Adrenal gland (tissue), 12 donors: Measurements from ENCODE around the gene MRC1. TPM values are rescaled to one million over a fixed set of nuclear protein-coding genes. Genes with fewer than 3 reads are reported as not detected.

Experiments
- DNase-seq, 7 donors: peaks; one replicate each; pipeline ENCODE4 v3.0.0-alpha.2; 2019 to 2020
- H3K27ac ChIP-seq, 5 donors: fragments of 200-600 bp; sonication (generic) in 4 of 5; 1 replicate in 3 of 5; 2 replicates in 2 of 5; pipeline versions ENCODE4 v1.5.1 to v1.8.0; 2016 to 2020; ENCODE audit warnings: mild to moderate bottlenecking in 1 of 5
- H3K27me3 ChIP-seq: fragments of 200-600 bp; 2 replicates; pipeline ENCODE4 v1.8.0; 2021
- H3K36me3 ChIP-seq, 2 donors: fragments of 200-600 bp; replicated peaks in 1 of 2; 1 replicate in 1 of 2; 2 replicates in 1 of 2; pipeline versions ENCODE4 v1.5.1 to v1.8.0; 2018 to 2022
- H3K4me1 ChIP-seq, 2 donors: fragments of 200-600 bp; replicated peaks in 1 of 2; 1 replicate in 1 of 2; 2 replicates in 1 of 2; pipeline versions ENCODE4 v1.5.1 to v1.8.0; 2018 to 2021
- H3K4me3 ChIP-seq, 4 donors: fragments of 200-600 bp; sonication (generic) in 3 of 4; one replicate each; pipeline ENCODE4 v1.5.1; 2016 to 2018
- H3K9me3 ChIP-seq, 3 donors: fragments of 200-600 bp; sonication (generic) in 1 of 3; replicated peaks in 1 of 3; 1 replicate in 2 of 3; 2 replicates in 1 of 3; pipeline versions ENCODE4 v1.5.1 to v1.8.0; 2016 to 2021
- POLR2A ChIP-seq, 2 donors: fragments of 450-650 bp; IDR thresholded peaks; one replicate each; pipeline ENCODE4 v1.6.1; 2017; ENCODE audit warnings: antibody characterized with exemption in 2 of 2, mild to moderate bottlenecking in 2 of 2, moderate library complexity in 1 of 2
- whole genome bisulfite sequencing, 4 donors: extraction: QIAGEN DNeasy Blood & Tissue Kit in 2 of 4; methylation state at CpG; one replicate each; pipeline versions ENCODE4 v1.1.5 to v1.1.7; 2013 to 2017; 5-methylcytosine and 5-hydroxymethylcytosine counted together
- intact Hi-C, 2 donors: fragments of 100-400 bp; cut with DNase I; formaldehyde crosslinking; loops; one replicate each; pipeline versions ENCODE4 v1.14.1 to v1.15.0; 2022 to 2023
- polyA plus RNA-seq, 3 donors: library from polyadenylated mRNA; stranded (reverse); fragments of 200-250 nt in 2 of 3; fragments of 350-450 nt in 1 of 3; fragmentation: Illumina TruSeq in 1 of 3; extraction: RNeasy Lipid Tissue Mini Kit (QIAGEN cat#74804) in 1 of 3; gene quantifications; one replicate each; pipeline ENCODE4 v1.2.3, GENCODE V29; 2013 to 2014
- total RNA-seq, 9 donors: library from RNA; depleted of rRNA in 4 of 9; stranded (reverse); fragments of >200 nt in 4 of 9; fragments of 120-200 nt in 1 of 9; fragmentation: NEBNext Ultra II Directional in 1 of 9; extraction: Animal tissue kit (Norgen Biotek cat#: 25700) in 1 of 9; gene quantifications; one replicate each; pipeline versions ENCODE4 v1.1.0 to v1.2.4, GENCODE V29; 2013 to 2023
- TF ChIP-seq, protein P1 (sequence below), 6 experiments: fragments of 450-650 bp in 4 of 6; fragments of 200-600 bp in 2 of 6; sonication (generic) in 1 of 6; IDR thresholded peaks; 1 replicate in 5 of 6; 2 replicates in 1 of 6; pipeline versions ENCODE4 v1.5.1 to v1.8.0; 2016 to 2021; ENCODE audit warnings: antibody characterized with exemption in 6 of 6, mild to moderate bottlenecking in 2 of 6, moderate library complexity in 1 of 6
- donor health status: healthy with polysubstance abuse.
- donor health status: Bipolar disorder and iron deficiency.
- donor health status: DM: yes; HTN: yes; CAD: no.
- donor health status: DM: no; HTN: no; CAD: no.
- donor health status: DM: no; HTN: no; CAD: no.
- donor health status: DM: yes; HTN: yes; CAD: no.

Gene MRC1
- total and polyA plus RNA-seq, 12 donors = 9.9 to 153 (median 85.0) TPM

GRCh38 chr10:17877121-17877520 is 68.0 kb downstream of the MRC1 start:
- no peak overlapping the region for H3K4me3 ChIP-seq
- H3K4me1 ChIP-seq = no peaks in the 10 kb centered on the region
- TF ChIP-seq, protein P1, sequence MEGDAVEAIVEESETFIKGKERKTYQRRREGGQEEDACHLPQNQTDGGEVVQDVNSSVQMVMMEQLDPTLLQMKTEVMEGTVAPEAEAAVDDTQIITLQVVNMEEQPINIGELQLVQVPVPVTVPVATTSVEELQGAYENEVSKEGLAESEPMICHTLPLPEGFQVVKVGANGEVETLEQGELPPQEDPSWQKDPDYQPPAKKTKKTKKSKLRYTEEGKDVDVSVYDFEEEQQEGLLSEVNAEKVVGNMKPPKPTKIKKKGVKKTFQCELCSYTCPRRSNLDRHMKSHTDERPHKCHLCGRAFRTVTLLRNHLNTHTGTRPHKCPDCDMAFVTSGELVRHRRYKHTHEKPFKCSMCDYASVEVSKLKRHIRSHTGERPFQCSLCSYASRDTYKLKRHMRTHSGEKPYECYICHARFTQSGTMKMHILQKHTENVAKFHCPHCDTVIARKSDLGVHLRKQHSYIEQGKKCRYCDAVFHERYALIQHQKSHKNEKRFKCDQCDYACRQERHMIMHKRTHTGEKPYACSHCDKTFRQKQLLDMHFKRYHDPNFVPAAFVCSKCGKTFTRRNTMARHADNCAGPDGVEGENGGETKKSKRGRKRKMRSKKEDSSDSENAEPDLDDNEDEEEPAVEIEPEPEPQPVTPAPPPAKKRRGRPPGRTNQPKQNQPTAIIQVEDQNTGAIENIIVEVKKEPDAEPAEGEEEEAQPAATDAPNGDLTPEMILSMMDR (IDR thresholded peaks at IDR 0.05) = no peak
- no peak for TF ChIP-seq POLR2A (IDR thresholded peaks at IDR 0.05)
- H3K36me3 ChIP-seq = peaks cover 0 to 4% of the 10 kb centered on the region in 2 donors
- H3K27me3 ChIP-seq = no peaks in the 10 kb centered on the region
- H3K27ac ChIP-seq = no peak overlapping the region
- H3K9me3 ChIP-seq = no peaks in the 10 kb centered on the region
- no peak for DNase-seq
- intact Hi-C loops = no loop called here

- H3K9me3 ChIP-seq = no peaks in the 10 kb centered on the region
- whole genome bisulfite sequencing, 4 donors = 73 to 81% (median 77%) methylated on average over 5 of the region's 5 CpGs
- H3K4me3 ChIP-seq = no peak overlapping the region
- H3K27ac ChIP-seq = no peak overlapping the region
- H3K36me3 ChIP-seq = peaks cover 0 to 4% of the 10 kb centered on the region in 2 donors
- no peak for TF ChIP-seq POLR2A (IDR thresholded peaks at IDR 0.05)
- TF ChIP-seq, protein P1 (IDR thresholded peaks at IDR 0.05) = no peak
- H3K4me1 ChIP-seq = no peaks in the 10 kb centered on the region
- no peaks in the 10 kb centered on the region for H3K27me3 ChIP-seq
- intact Hi-C loops = no loop called here
- no peak for DNase-seq
These were observed 69.7 kb downstream of the MRC1 start for GRCh38 chr10:17878896-17879295.

- intact Hi-C loops = no loop called here
- Histone ChIP-seq H3K9me3 (no peaks in the 10 kb centered on the region), H3K27ac (no peak overlapping the region), H3K27me3 (no peaks in the 10 kb centered on the region), H3K36me3 (peaks cover 0 to 4% of the 10 kb centered on the region in 2 donors), H3K4me1 (no peaks in the 10 kb centered on the region), H3K4me3 (no peak overlapping the region)
- TF ChIP-seq, protein P1 (IDR thresholded peaks at IDR 0.05) = no peak
- no peak for TF ChIP-seq POLR2A (IDR thresholded peaks at IDR 0.05)
- no peak for DNase-seq
- WGBS, 4 donors = 85 to 92% (median 90%) methylated on average over 3 of the region's 3 CpGs
These were observed 71.5 kb downstream of the MRC1 start for GRCh38 chr10:17880601-17881000.

DNA sequence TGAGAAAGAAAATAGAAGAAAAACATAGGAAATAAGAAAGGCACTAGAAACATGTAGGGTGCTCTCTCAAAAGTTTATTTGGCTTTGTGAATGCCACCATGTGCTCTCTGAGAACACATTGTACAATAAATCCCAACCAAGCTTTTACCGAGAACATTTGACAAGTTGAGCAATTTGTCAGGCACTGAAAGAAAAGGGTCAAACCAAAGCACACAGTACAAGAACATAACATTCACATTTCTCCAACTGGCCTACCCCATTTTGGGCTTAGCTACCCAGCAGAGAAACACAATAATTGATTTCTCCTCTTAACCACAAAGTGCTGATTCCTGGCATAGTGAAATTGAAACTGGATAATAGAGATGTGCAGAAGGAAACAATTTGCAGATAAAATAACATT is 73.4 kb downstream of the MRC1 start:
- H3K4me3 ChIP-seq = no peak overlapping the region
- no peak for DNase-seq
- no peaks in the 10 kb centered on the region for H3K4me1 ChIP-seq
- H3K9me3 ChIP-seq = no peaks in the 10 kb centered on the region
- peak overlapping the region in 1 of 5 donors; percentile 40 for H3K27ac ChIP-seq
- WGBS, 4 donors = 24 to 32% (median 29%) methylated on average over 1 of the region's 1 CpG
- no peak for TF ChIP-seq POLR2A (IDR thresholded peaks at IDR 0.05)
- no peaks in the 10 kb centered on the region for H3K27me3 ChIP-seq
- intact Hi-C loops = no loop called here
- H3K36me3 ChIP-seq = peaks cover 0 to 4% of the 10 kb centered on the region in 2 donors

- no peak overlapping the region for H3K4me3 ChIP-seq
- intact Hi-C loops = no loop called here
- no peaks in the 10 kb centered on the region for H3K27me3 ChIP-seq
- H3K9me3 ChIP-seq = no peaks in the 10 kb centered on the region
- no peaks in the 10 kb centered on the region for H3K4me1 ChIP-seq
- no peak for TF ChIP-seq POLR2A (IDR thresholded peaks at IDR 0.05)
- TF ChIP-seq, protein P1 (IDR thresholded peaks at IDR 0.05) = no peak
- 50 to 93% (median 78%) methylated on average over 1 of the region's 1 CpG for WGBS, 4 donors
- peaks cover 0 to 4% of the 10 kb centered on the region in 2 donors for H3K36me3 ChIP-seq
- no peak overlapping the region for H3K27ac ChIP-seq
- no peak for DNase-seq
These were observed 74.5 kb downstream of the MRC1 start for GRCh38 chr10:17883621-17884020.
